Measurements from ENCODE around the gene RANBP17. TPM values are rescaled to one million over a fixed set of nuclear protein-coding genes. Genes with fewer than 3 reads are reported as not detected.

Gene RANBP17
- total RNA-seq, 1 experiment from 2014 or later, result 14.5 TPM

- POLR2A ChIA-PET (ENCODE audit: unreplicated experiment), result no interaction called here
- Histone ChIP-seq H3K4me2 (no peak overlapping the region), H3K79me2 (ENCODE audit: low read depth) (no peaks in the 10 kb centered on the region), H3K36me3 (ENCODE audit: low read depth) (no peaks in the 10 kb centered on the region), H4K20me1 (ENCODE audit: insufficient read depth) (no peaks in the 10 kb centered on the region), H3K27me3 (ENCODE audit: insufficient read depth, low read depth) (no peaks in the 10 kb centered on the region), H3K9me3 (ENCODE audit: insufficient read depth, low read depth) (no peaks in the 10 kb centered on the region), H2AFZ (no peak overlapping the region), H3F3A (ENCODE audit: insufficient read depth, low read depth) (no peaks in the 10 kb centered on the region), H3K4me1 (replicated peaks; ENCODE audit: insufficient read depth) (no peaks in the 10 kb centered on the region), H3K9me2 (ENCODE audit: insufficient read depth) (no peaks in the 10 kb centered on the region), H3K4me3 (no peak overlapping the region), H3K27ac (no peak overlapping the region)
- DNase-seq, result no peak
- TF ChIP-seq EZH2 (IDR thresholded peaks at IDR 0.05; ENCODE audit: low read depth), result no peak
- no peak for TF ChIP-seq CTCF (conservative IDR thresholded peaks at IDR 0.05)
- BruUV-seq (replicated peaks), result no TSS peak
- intact Hi-C loops (cut with micrococcal nuclease; ENCODE audit: unreplicated experiment), result no loop called here
- CTCF ChIA-PET, result no interaction called here
These were observed 444.3 kb downstream of the RANBP17 start for GRCh38 chr5:171306166-171306565.

- no peak for TF ChIP-seq CTCF (conservative IDR thresholded peaks at IDR 0.05)
- no peak for TF ChIP-seq EZH2 (IDR thresholded peaks at IDR 0.05; ENCODE audit: low read depth)
- H4K20me1 ChIP-seq (ENCODE audit: insufficient read depth), result no peaks in the 10 kb centered on the region
- intact Hi-C loops (cut with micrococcal nuclease; ENCODE audit: unreplicated experiment), result no loop called here
- no TSS peak for BruUV-seq (replicated peaks)
- H3K36me3 ChIP-seq (ENCODE audit: low read depth), result no peaks in the 10 kb centered on the region
- H3K4me2 ChIP-seq, result no peak overlapping the region
- H3K4me1 ChIP-seq (replicated peaks; ENCODE audit: insufficient read depth), result no peaks in the 10 kb centered on the region
- CTCF ChIA-PET, result interaction anchor here (0.6 kb wide), 1 partner anchor 25 kb away, joined by 3 read pairs; no protein-coding TSS in a partner anchor
- H3K79me2 ChIP-seq (ENCODE audit: low read depth), result no peaks in the 10 kb centered on the region
- H3K9me3 ChIP-seq (ENCODE audit: insufficient read depth, low read depth), result no peaks in the 10 kb centered on the region
- no peak for DNase-seq
- H3F3A ChIP-seq (ENCODE audit: insufficient read depth, low read depth), result no peaks in the 10 kb centered on the region
- H2AFZ ChIP-seq, result no peak overlapping the region
- no peak overlapping the region for H3K27ac ChIP-seq
- H3K9me2 ChIP-seq (ENCODE audit: insufficient read depth), result no peaks in the 10 kb centered on the region
- H3K4me3 ChIP-seq, result no peak overlapping the region
- POLR2A ChIA-PET (ENCODE audit: unreplicated experiment), result interaction anchor here (0.6 kb wide), 1 partner anchor 1164 kb away, joined by 19 read pairs; no protein-coding TSS in a partner anchor
- no peaks in the 10 kb centered on the region for H3K27me3 ChIP-seq (ENCODE audit: insufficient read depth, low read depth)
These were observed 445.2 kb downstream of the RANBP17 start for GRCh38 chr5:171306781-171307591.

GRCh38 chr5:171307789-171308452 lies 446.1 kb downstream of the RANBP17 start:
- Histone ChIP-seq H3K79me2 (ENCODE audit: low read depth) (no peaks in the 10 kb centered on the region), H3K4me1 (replicated peaks; ENCODE audit: insufficient read depth) (no peaks in the 10 kb centered on the region), H3K4me2 (no peak overlapping the region), H2AFZ (no peak overlapping the region), H3K27me3 (ENCODE audit: insufficient read depth, low read depth) (peaks cover 6% of the 10 kb centered on the region; the same call in 1 of the 2 replicates), H3K27ac (no peak overlapping the region), H4K20me1 (ENCODE audit: insufficient read depth) (no peaks in the 10 kb centered on the region), H3K9me3 (ENCODE audit: insufficient read depth, low read depth) (no peaks in the 10 kb centered on the region), H3K36me3 (ENCODE audit: low read depth) (no peaks in the 10 kb centered on the region), H3F3A (ENCODE audit: insufficient read depth, low read depth) (no peaks in the 10 kb centered on the region), H3K4me3 (no peak overlapping the region), H3K9me2 (ENCODE audit: insufficient read depth) (no peaks in the 10 kb centered on the region)
- TF ChIP-seq EZH2 (IDR thresholded peaks at IDR 0.05; ENCODE audit: low read depth), result no peak
- no peak for DNase-seq
- ChIA-PET CTCF (interaction anchor here (0.5 kb wide), 1 partner anchor 17 kb away, joined by 15 read pairs; no protein-coding TSS in a partner anchor), POLR2A (ENCODE audit: unreplicated experiment) (no interaction called here)
- intact Hi-C loops (cut with micrococcal nuclease; ENCODE audit: unreplicated experiment), result no loop called here
- no TSS peak for BruUV-seq (replicated peaks)

All from PC-9 (cell line).